Measurements from ENCODE around the gene ARHGAP31.
"Not testable (repeated sequence)": the region's sequence is repeated elsewhere in the genome, so short reads cannot be mapped to it uniquely, and the experiment has no call there.

GRCh38 chr3:119320785-119321184 lies 26.6 kb downstream of the ARHGAP31 start:
- TF ChIP-seq CTCF (conservative IDR thresholded peaks at IDR 0.05; ENCODE audit: low read depth, low read length); EZH2 (IDR thresholded peaks at IDR 0.05; ENCODE audit: borderline replicate concordance, low read depth, low read length, poor library complexity, severe bottlenecking): not testable (repeated sequence)
